ENCODE results near the gene GPAM. TPM values are rescaled to one million over a fixed set of nuclear protein-coding genes. Genes with fewer than 3 reads are reported as not detected.

Gene GPAM
- total RNA-seq, 1 experiment from 2014 or later: 12.2 TPM

GRCh38 chr10:112135604-112136003 is 48.0 kb downstream of the GPAM start:
- ATAC-seq (no peak), DNase-seq (ENCODE audit: low spot score) (no peak)
- Mint-ChIP-seq H3K27ac (no peak overlapping the region), H3K4me1 (peaks cover 12% of the 10 kb centered on the region), H3K36me3 (no peaks in the 10 kb centered on the region), H3K27me3 (ENCODE audit: low read depth) (no peaks in the 10 kb centered on the region; the same call in 1 of the 2 replicates), H3K4me3 (no peak overlapping the region), H3K9me3 (no peaks in the 10 kb centered on the region)
- no peak for TF ChIP-seq TCF7 (CRISPR knock-in tag; IDR thresholded peaks at IDR 0.05; ENCODE audit: low read depth)
- no peak for TF ChIP-seq GRHL2 (CRISPR knock-in tag; IDR thresholded peaks at IDR 0.05; ENCODE audit: insufficient replicate concordance, severe bottlenecking)
- no peak for TF ChIP-seq ZNF423 (CRISPR knock-in tag; IDR thresholded peaks at IDR 0.05)
- TF ChIP-seq ZNF532 (CRISPR knock-in tag; IDR thresholded peaks at IDR 0.05; ENCODE audit: borderline replicate concordance): no peak
- TF ChIP-seq SMAD4 (CRISPR knock-in tag; IDR thresholded peaks at IDR 0.05): no peak
- no peak for TF ChIP-seq ZNF671 (CRISPR knock-in tag; IDR thresholded peaks at IDR 0.05)
- no peak for TF ChIP-seq ZNF281 (CRISPR knock-in tag; IDR thresholded peaks at IDR 0.05)
- TF ChIP-seq E2F1 (CRISPR knock-in tag; IDR thresholded peaks at IDR 0.05): no peak
- no peak for TF ChIP-seq JAZF1 (CRISPR knock-in tag; IDR thresholded peaks at IDR 0.05)
- POLR2A ChIA-PET: no interaction called here
- CTCF ChIA-PET: interaction anchor here (2.2 to 2.8 kb wide), 2 partner anchors 21 to 145 kb away, joined by 14 to 75 read pairs; no protein-coding TSS in a partner anchor

GRCh38 chr10:112132435-112132834 is 51.1 kb downstream of the GPAM start:
- ChIA-PET CTCF (interaction anchor here (0.6 to 1.0 kb wide), 2 partner anchors 17 to 1056 kb away, joined by 3 to 5 read pairs; no protein-coding TSS in a partner anchor), POLR2A (no interaction called here)
- Mint-ChIP-seq H3K27me3 (ENCODE audit: low read depth) (no peaks in the 10 kb centered on the region; the same call in 1 of the 2 replicates), H3K27ac (no peak overlapping the region), H3K9me3 (no peaks in the 10 kb centered on the region), H3K4me3 (no peak overlapping the region), H3K36me3 (no peaks in the 10 kb centered on the region), H3K4me1 (peaks cover 16% of the 10 kb centered on the region)
- no peak for TF ChIP-seq ARID4B (CRISPR knock-in tag; IDR thresholded peaks at IDR 0.05; ENCODE audit: borderline replicate concordance)
- no peak for TF ChIP-seq JAZF1 (CRISPR knock-in tag; IDR thresholded peaks at IDR 0.05)
- no peak for TF ChIP-seq SP1 (CRISPR knock-in tag; conservative IDR thresholded peaks at IDR 0.05)
- DNase-seq (ENCODE audit: low spot score) (no peak), ATAC-seq (no peak)

Data from WTC11 (cell line).